ENCODE measurements around the gene DBT.

GRCh38 chr1:100164702-100165101 lies 84.9 kb downstream of the DBT start:
- TF ChIP-seq BHLHE40 (IDR thresholded peaks at IDR 0.05; ENCODE audit: borderline replicate concordance in 1 of 2, low read depth in 2 of 2, low read length in 1 of 2) (no peak), DPF2 (IDR thresholded peaks at IDR 0.05) (no peak), CTCF (IDR thresholded peaks at IDR 0.05 in 2 of 3, conservative IDR thresholded peaks at IDR 0.05 in 1 of 3; ENCODE audit: control insufficient read depth in 2 of 3, extremely low read depth in 1 of 3, insufficient read depth in 1 of 3, low read depth in 3 of 3, low read length in 3 of 3) (no peak), POLR2A (IDR thresholded peaks at IDR 0.05; ENCODE audit: low read depth, low read length) (no peak), NRF1 (conservative IDR thresholded peaks at IDR 0.05; ENCODE audit: low read depth, low read length) (no peak), IKZF1 (conservative IDR thresholded peaks at IDR 0.05) (no peak), NFXL1 (IDR thresholded peaks at IDR 0.05; ENCODE audit: borderline replicate concordance) (no peak), BCL11A (IDR thresholded peaks at IDR 0.05; ENCODE audit: low read depth, low read length) (no peak), SMC3 (IDR thresholded peaks at IDR 0.05; ENCODE audit: borderline replicate concordance, low read length) (no peak), ATF7 (IDR thresholded peaks at IDR 0.05; ENCODE audit: low read depth) (no peak), KDM1A (IDR thresholded peaks at IDR 0.05; ENCODE audit: borderline replicate concordance) (no peak), ZBTB33 (IDR thresholded peaks at IDR 0.05) (no peak), YY1 (IDR thresholded peaks at IDR 0.05; ENCODE audit: low read depth, low read length) (no peak), JUNB (IDR thresholded peaks at IDR 0.05) (no peak)
